Liver (tissue), 9 donors: Measurements from ENCODE around the gene PYGM. TPM values are rescaled to one million over a fixed set of nuclear protein-coding genes. Genes with fewer than 3 reads are reported as not detected.

ENCODE experiments used
- DNase-seq: peaks from one replicate; pipeline ENCODE4 v3.0.0-alpha.2; 2017; ENCODE audit warnings: low spot score
- H3K27ac ChIP-seq, 2 donors: one replicate each; pipeline ENCODE4 v1.7.0; 2013; ENCODE audit warnings: inconsistent platforms in 2 of 2, low read length in 2 of 2, control low read depth in 1 of 2, low read depth in 1 of 2, mild to moderate bottlenecking in 1 of 2
- H3K27me3 ChIP-seq, 4 donors: one replicate each; pipeline versions ENCODE4 v1.6.1 to v1.7.0; 2013; ENCODE audit warnings: low read length in 3 of 4, inconsistent platforms in 1 of 4, mild to moderate bottlenecking in 1 of 4, moderate library complexity in 1 of 4; ENCODE audit not compliant: control insufficient read depth in 4 of 4, insufficient read depth in 4 of 4
- H3K36me3 ChIP-seq, 4 donors: one replicate each; pipeline versions ENCODE4 v1.6.1 to v1.7.0; 2013; ENCODE audit warnings: low read length in 3 of 4, mild to moderate bottlenecking in 3 of 4, low read depth in 1 of 4, moderate library complexity in 1 of 4; ENCODE audit not compliant: control insufficient read depth in 4 of 4, insufficient read depth in 3 of 4
- H3K4me1 ChIP-seq, 4 donors: one replicate each; pipeline versions ENCODE4 v1.6.1 to v1.7.0; 2013; ENCODE audit warnings: low read length in 3 of 4, mild to moderate bottlenecking in 3 of 4, moderate library complexity in 1 of 4; ENCODE audit not compliant: control insufficient read depth in 4 of 4, insufficient read depth in 4 of 4
- H3K4me3 ChIP-seq, 3 donors: one replicate each; pipeline versions ENCODE4 v1.6.1 to v1.7.0; 2013; ENCODE audit warnings: low read length in 3 of 3, control low read depth in 1 of 3, low read depth in 1 of 3, mild to moderate bottlenecking in 1 of 3
- H3K9ac ChIP-seq, 2 donors: one replicate each; pipeline ENCODE4 v1.7.0; 2013; ENCODE audit warnings: low read length in 2 of 2, mild to moderate bottlenecking in 2 of 2, moderate library complexity in 2 of 2, control low read depth in 1 of 2, low read depth in 1 of 2
- H3K9me3 ChIP-seq, 4 donors: one replicate each; pipeline versions ENCODE4 v1.6.1 to v1.7.0; 2013; ENCODE audit warnings: low read length in 3 of 4; ENCODE audit not compliant: control insufficient read depth in 4 of 4
- ATF3 ChIP-seq: IDR thresholded peaks from 2 replicates; pipeline ENCODE4 v1.6.1; 2016; ENCODE audit warnings: antibody characterized with exemption
- CTCF ChIP-seq: fragments of 150-350 bp; IDR thresholded peaks from 2 replicates; pipeline ENCODE4 v1.5.1; 2017; ENCODE audit warnings: improper control_type of control experiment, low read depth, low read length; ENCODE audit not compliant: missing input control
- EGR1 ChIP-seq, 2 donors: IDR thresholded peaks; 2 replicates each; pipeline ENCODE4 v1.6.1; 2016 to 2018; ENCODE audit warnings: antibody characterized with exemption in 2 of 2, low read depth in 2 of 2
- FOXA2 ChIP-seq: IDR thresholded peaks from 2 replicates; pipeline ENCODE4 v1.6.1; 2016; ENCODE audit warnings: antibody characterized with exemption
- GABPA ChIP-seq, 2 donors: IDR thresholded peaks in 1 of 2; conservative IDR thresholded peaks in 1 of 2; 2 replicates each; pipeline ENCODE4 v1.6.1; 2016; ENCODE audit warnings: antibody characterized with exemption in 2 of 2, mild to moderate bottlenecking in 1 of 2, moderate library complexity in 1 of 2
- HNF4A ChIP-seq, 2 donors: conservative IDR thresholded peaks; 2 replicates each; pipeline ENCODE4 v1.6.1; 2016; ENCODE audit warnings: antibody characterized with exemption in 2 of 2, mild to moderate bottlenecking in 2 of 2
- HNF4G ChIP-seq: IDR thresholded peaks from 2 replicates; pipeline ENCODE4 v1.6.1; 2016; ENCODE audit warnings: antibody characterized with exemption
- JUND ChIP-seq, 2 donors: IDR thresholded peaks; 2 replicates each; pipeline ENCODE4 v1.6.1; 2016; ENCODE audit warnings: antibody characterized with exemption in 2 of 2
- MAX ChIP-seq: IDR thresholded peaks from 2 replicates; pipeline ENCODE4 v1.6.1; 2016; ENCODE audit warnings: antibody characterized with exemption
- NR2F2 ChIP-seq: IDR thresholded peaks from 2 replicates; pipeline ENCODE4 v1.6.1; 2016; ENCODE audit warnings: antibody characterized with exemption
- REST ChIP-seq: IDR thresholded peaks from 2 replicates; pipeline ENCODE4 v1.6.1; 2016; ENCODE audit warnings: antibody characterized with exemption, mild to moderate bottlenecking
- RXRA ChIP-seq, 2 donors: IDR thresholded peaks; 2 replicates each; pipeline ENCODE4 v1.6.1; 2017 to 2018; ENCODE audit warnings: antibody characterized with exemption in 2 of 2, mild to moderate bottlenecking in 1 of 2
- TAF1 ChIP-seq: conservative IDR thresholded peaks from 2 replicates; pipeline ENCODE4 v1.6.1; 2016; ENCODE audit warnings: antibody characterized with exemption, mild to moderate bottlenecking
- YY1 ChIP-seq: IDR thresholded peaks from 2 replicates; pipeline ENCODE4 v1.6.1; 2016; ENCODE audit warnings: antibody characterized with exemption, mild to moderate bottlenecking
- ZBTB33 ChIP-seq: IDR thresholded peaks from 2 replicates; pipeline ENCODE4 v1.6.1; 2016; ENCODE audit warnings: antibody characterized with exemption
- WGBS: extraction: QIAGEN DNeasy Blood & Tissue Kit; methylation state at CpG from one replicate; pipeline ENCODE4 v1.1.7; 2013; 5-methylcytosine and 5-hydroxymethylcytosine counted together
- polyA plus RNA-seq, 2 donors: library from polyadenylated mRNA; stranded (reverse) in 1 of 2; unstranded in 1 of 2; fragments of 200-250 nt in 1 of 2; fragments of >200 nt in 1 of 2; fragmentation: Nextera tagmentation in 1 of 2; extraction: Ambion mirVana in 1 of 2; gene quantifications; one replicate each; pipeline versions ENCODE4 v1.2.1 to v1.2.3, GENCODE V29; 2013 to 2015
- total RNA-seq, 2 donors: library from RNA; depleted of rRNA; stranded (reverse); fragments of >200 nt; gene quantifications; one replicate each; pipeline ENCODE4 v1.2.3, GENCODE V29; 2014
- donor health status: healthy.
- donor health status: healthy.
- donor health status: healthy.
- donor health status: healthy.
- donor health status: healthy.

PYGM gene
- total and polyA plus RNA-seq, 4 donors: 0.23 to 1.3 (median 0.29) TPM

- Histone ChIP-seq H3K9me3 (no peaks in the 10 kb centered on the region), H3K36me3 (no peaks in the 10 kb centered on the region), H3K27me3 (peaks cover 0 to 5% (median under 1%) of the 10 kb centered on the region in 4 donors), H3K4me1 (peaks cover 14 to 43% (median 39%) of the 10 kb centered on the region in 4 donors), H3K4me3 (no peak overlapping the region), H3K9ac (no peak overlapping the region), H3K27ac (no peak overlapping the region)
- DNase-seq: no peak
- TF ChIP-seq HNF4A (conservative IDR thresholded peaks at IDR 0.05): no peak
- no peak for TF ChIP-seq HNF4G
- no peak for TF ChIP-seq NR2F2
- no peak for TF ChIP-seq JUND (IDR thresholded peaks at IDR 0.05)
- TF ChIP-seq YY1: no peak
- TF ChIP-seq GABPA (IDR thresholded peaks at IDR 0.05 in 1 of 2, conservative IDR thresholded peaks at IDR 0.05 in 1 of 2): no peak
- no peak for TF ChIP-seq CTCF
- TF ChIP-seq REST: no peak
- TF ChIP-seq ATF3: no peak
- no peak for TF ChIP-seq RXRA (IDR thresholded peaks at IDR 0.05)
- TF ChIP-seq EGR1 (IDR thresholded peaks at IDR 0.05; ENCODE audit: low read depth in 2 of 2): no peak
- no peak for TF ChIP-seq ZBTB33
- no peak for TF ChIP-seq FOXA2
- TF ChIP-seq MAX: no peak
- TF ChIP-seq TAF1: no peak
- WGBS: 69% methylated on average over 9 of the region's 9 CpGs
These were observed 35.6 kb downstream of the PYGM start for GRCh38 chr11:64723907-64724862.
